Heart left ventricle (tissue), 16 donors: ENCODE data around the gene HIC2. TPM values are rescaled to one million over a fixed set of nuclear protein-coding genes. Genes with fewer than 3 reads are reported as not detected.
"Not testable (repeated sequence)": the region's sequence is repeated elsewhere in the genome, so short reads cannot be mapped to it uniquely, and the experiment has no call there.

Source experiments
- ATAC-seq, 4 donors: fragments of 200-7000 bp; cut with Tn5 transposase; one replicate each; pipeline ENCODE4 v1.9.1; 2020 to 2022; ENCODE audit warnings: moderate library complexity in 4 of 4, mild to moderate bottlenecking in 3 of 4, moderate number of reproducible peaks in 1 of 4
- DNase-seq, 5 donors: peaks; one replicate each; pipeline ENCODE4 v3.0.0-alpha.2; 2020
- H3K27ac ChIP-seq, 12 donors: fragments of 200-600 bp; sonication (generic) in 4 of 12; one replicate each; pipeline versions ENCODE4 v1.5.0 to v1.8.0; 2016 to 2022; ENCODE audit warnings: mild to moderate bottlenecking in 2 of 12
- H3K27me3 ChIP-seq, 9 donors: fragments of 200-600 bp; sonication (generic) in 2 of 9; one replicate each; pipeline versions ENCODE4 v1.5.1 to v1.8.0; 2016 to 2022; ENCODE audit warnings: mild to moderate bottlenecking in 3 of 9
- H3K36me3 ChIP-seq, 9 donors: fragments of 200-600 bp; sonication (generic) in 2 of 9; one replicate each; pipeline versions ENCODE4 v1.5.0 to v1.8.0; 2018 to 2022; ENCODE audit warnings: mild to moderate bottlenecking in 2 of 9
- H3K4me1 ChIP-seq, 12 donors: fragments of 200-600 bp; sonication (generic) in 4 of 12; one replicate each; pipeline versions ENCODE4 v1.5.0 to v1.8.0; 2016 to 2022; ENCODE audit warnings: mild to moderate bottlenecking in 3 of 12
- H3K4me3 ChIP-seq, 12 donors: fragments of 200-600 bp; sonication (generic) in 4 of 12; one replicate each; pipeline versions ENCODE4 v1.5.0 to v1.8.0; 2017 to 2022; ENCODE audit warnings: mild to moderate bottlenecking in 9 of 12, moderate library complexity in 4 of 12
- H3K9me3 ChIP-seq, 12 donors: fragments of 200-600 bp; sonication (generic) in 4 of 12; one replicate each; pipeline versions ENCODE4 v1.5.0 to v1.8.0; 2016 to 2022; ENCODE audit warnings: mild to moderate bottlenecking in 1 of 12
- WGBS, 4 donors: extraction: QIAGEN DNeasy Blood & Tissue Kit in 2 of 4; methylation state at CpG; one replicate each; pipeline versions ENCODE4 v1.1.5 to v1.1.7; 2013 to 2018; 5-methylcytosine and 5-hydroxymethylcytosine counted together
- intact Hi-C, 10 donors: fragments of 100-400 bp; cut with DNase I; formaldehyde crosslinking; loops; one replicate each; pipeline versions ENCODE4 v1.11.1 to v1.14.2; 2022
- polyA plus RNA-seq, 2 donors: library from polyadenylated mRNA; stranded (reverse); fragments of 200-250 nt; gene quantifications; one replicate each; pipeline ENCODE4 v1.2.3, GENCODE V29; 2013
- total RNA-seq, 9 donors: library from RNA; depleted of rRNA in 2 of 9; stranded (reverse); fragments of >200 nt in 2 of 9; fragmentation: NEBNext Ultra II Directional in 3 of 9; extraction: Animal tissue kit (Norgen Biotek cat#: 25700) in 3 of 9; gene quantifications; one replicate each; pipeline versions ENCODE4 v1.1.0 to v1.2.4, GENCODE V29; 2016 to 2023
- donor health status: ischemic (EF 13 %, LVEDD 7.1; RV severe dilation, severe dysfunction).
- donor health status: healthy with polysubstance abuse.
- donor health status: DM: no; HTN: yes; CAD: no.
- donor health status: DM: no; HTN: no; CAD: no.
- donor health status: ischemic (EF 25% LVEDD 6.9; RV normal size, moderate dysfunction).
- donor health status: ischemic (EF 25% LVEDD 5.7; RV mildly dilated, moderate dysfunction).
- donor health status: healthy.
- donor health status: DM: yes; HTN: yes; CAD: no.
- donor health status: ischemic (EF 35%, LVEDD 5.7; RV mildly dilated, moderate dysfunction).
- donor health status: nonischemic (EF 11% LVEDD 7.7; RV severe dilation, severe dysfunction).
- donor health status: DM: yes; HTN: yes; CAD: no.
- donor health status: PGD.
- donor health status: ischemic (EF 29% LVEDD 5.4; RV normal size, mild dysfunction).
- donor health status: nonischemic (EF 23%, LVEDD 6.1; RV moderate dilation, normal function).

The HIC2 gene
- total and polyA plus RNA-seq, 11 donors, result 1.1 to 2.8 (median 1.9) TPM

DNA sequence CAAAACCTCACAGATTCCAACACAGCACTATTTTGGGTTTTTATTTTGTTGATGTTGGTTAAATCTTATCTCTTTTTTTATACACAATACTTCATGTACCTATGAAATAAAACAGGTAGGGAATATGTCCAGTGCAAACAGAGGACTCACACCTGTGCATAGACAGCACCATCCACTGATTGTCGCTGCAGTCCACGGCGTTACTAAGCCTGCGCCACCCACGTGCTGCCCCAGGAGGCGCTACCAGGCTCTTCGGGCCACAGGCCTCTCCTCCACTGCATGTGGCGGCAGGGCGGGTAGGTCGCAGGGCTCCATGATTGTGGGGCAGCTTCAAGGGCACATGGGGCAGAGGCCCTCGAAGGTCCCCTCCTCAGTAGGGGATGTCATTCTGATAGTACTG lies 55.8 kb downstream of the HIC2 start:
- intact Hi-C loops, DNase-seq, H3K27me3 ChIP-seq, ATAC-seq, H3K4me1 ChIP-seq, H3K27ac ChIP-seq, H3K36me3 ChIP-seq, H3K4me3 ChIP-seq, H3K9me3 ChIP-seq: not testable (repeated sequence)
- no CpG with 5 or more reads among the region's 11 CpGs for WGBS, 4 donors

DNA sequence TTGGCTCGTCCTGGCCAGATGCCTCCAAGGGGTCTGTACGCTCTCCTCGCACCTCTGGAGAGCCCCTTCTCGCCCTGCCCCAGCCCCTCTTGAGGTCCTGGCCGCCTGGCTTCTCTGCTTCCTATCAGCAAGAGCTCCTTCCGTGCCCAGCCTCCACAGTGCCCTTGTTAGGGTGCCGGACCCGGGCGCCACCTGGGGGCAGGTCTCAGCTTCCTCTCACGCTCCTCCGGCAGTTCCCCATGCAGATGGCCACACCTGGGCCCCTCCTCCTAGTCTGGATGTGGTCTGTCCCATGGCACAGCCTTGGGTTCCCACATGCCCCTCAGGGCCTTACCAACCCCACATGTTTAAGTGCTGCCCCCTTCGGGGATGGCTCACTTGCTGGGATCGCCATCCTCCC lies 56.5 kb downstream of the HIC2 start:
- intact Hi-C loops, H3K4me1 ChIP-seq, DNase-seq, H3K27me3 ChIP-seq, H3K27ac ChIP-seq, H3K36me3 ChIP-seq, H3K4me3 ChIP-seq, H3K9me3 ChIP-seq: not testable (repeated sequence)
- peak in 1 of 4 donors; percentile 10 for ATAC-seq
- 100% methylated on average over 2 of the region's 13 CpGs; no CpG with 5 or more reads in 3 of the 4 donors for WGBS, 4 donors

DNA sequence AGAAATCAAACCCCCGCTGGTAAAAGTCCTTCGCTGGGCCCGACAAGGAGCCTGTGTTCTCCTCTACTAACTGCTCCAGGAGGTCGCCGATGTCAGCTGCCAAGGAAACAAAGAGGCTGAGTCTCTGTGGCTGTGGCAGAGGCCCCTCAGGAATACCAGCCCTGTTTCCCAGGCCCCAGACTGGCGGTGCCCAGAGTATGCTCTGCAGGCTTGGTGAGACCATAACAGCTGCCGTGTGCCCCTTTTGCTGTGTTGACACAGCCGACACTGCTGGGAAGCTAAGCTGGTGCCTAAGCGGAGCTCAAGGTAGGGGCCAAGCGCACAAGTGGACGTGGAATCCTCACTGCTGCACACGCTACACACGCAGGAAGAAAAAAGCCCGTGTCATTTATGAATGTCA lies 66.9 kb downstream of the HIC2 start:
- H3K27ac ChIP-seq, H3K4me3 ChIP-seq, H3K36me3 ChIP-seq, H3K9me3 ChIP-seq, H3K27me3 ChIP-seq, ATAC-seq, DNase-seq, intact Hi-C loops, H3K4me1 ChIP-seq: not testable (repeated sequence)
- 91 to 96% (median 94%) methylated on average over 5 to 12 of the region's 14 CpGs; no CpG with 5 or more reads in 1 of the 4 donors for WGBS, 4 donors

DNA sequence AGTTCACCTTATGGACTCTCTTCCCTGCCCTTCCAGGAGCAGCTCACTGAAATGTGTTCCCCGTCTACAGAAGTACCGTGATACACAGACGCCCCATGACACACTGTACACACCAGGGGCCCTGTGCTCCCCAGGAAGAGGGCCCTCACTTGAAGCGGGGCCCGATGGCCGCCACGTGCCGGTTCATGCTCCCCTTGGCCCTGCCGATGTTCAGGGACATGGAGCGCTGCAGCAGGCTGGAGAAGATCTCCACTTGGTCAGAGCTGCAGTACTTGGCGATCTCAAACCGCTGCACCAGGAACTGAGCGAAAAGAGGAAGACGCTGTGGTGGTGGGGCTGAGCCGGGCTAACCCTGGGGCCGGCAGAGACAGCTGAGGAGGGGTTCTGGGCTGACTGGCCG lies 70.6 kb downstream of the HIC2 start:
- WGBS, 4 donors, result 81 to 98% methylated on average over 8 to 9 of the region's 17 CpGs; no CpG with 5 or more reads in 2 of the 4 donors
- H3K9me3 ChIP-seq, H3K27me3 ChIP-seq, ATAC-seq, DNase-seq, H3K36me3 ChIP-seq, H3K4me3 ChIP-seq, H3K27ac ChIP-seq, H3K4me1 ChIP-seq, intact Hi-C loops: not testable (repeated sequence)

DNA sequence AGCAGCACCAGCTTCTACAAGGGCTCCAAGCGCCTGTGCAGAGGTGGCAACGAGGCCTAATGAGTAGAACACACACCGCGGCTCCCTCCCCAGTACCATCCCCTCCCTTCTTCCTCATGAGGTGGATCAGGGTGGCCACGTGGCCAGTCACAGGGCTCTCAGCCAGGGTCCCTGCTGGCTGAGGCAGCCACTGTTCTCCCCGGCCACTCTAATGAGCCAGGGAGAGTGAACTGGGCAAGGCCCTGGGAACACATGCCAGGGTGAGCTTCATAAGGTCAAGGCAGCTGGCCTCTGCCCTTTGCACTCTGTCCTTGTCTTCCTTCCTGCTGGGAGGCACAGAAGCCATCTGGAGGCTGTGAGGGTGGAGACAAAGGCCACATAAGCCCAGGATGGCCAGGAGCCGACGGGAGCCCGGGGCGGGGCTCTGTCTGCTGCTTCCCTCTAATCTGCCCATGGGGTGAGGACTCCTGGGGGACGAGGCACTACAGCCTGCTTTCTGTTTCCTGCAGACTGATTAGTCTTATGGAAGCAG lies 72.0 kb downstream of the HIC2 start:
- H3K4me1 ChIP-seq, H3K4me3 ChIP-seq, ATAC-seq, H3K27me3 ChIP-seq, H3K36me3 ChIP-seq, DNase-seq, intact Hi-C loops, H3K9me3 ChIP-seq, H3K27ac ChIP-seq: not testable (repeated sequence)
- 35 to 60% (median 44%) methylated on average over 2 to 5 of the region's 11 CpGs; no CpG with 5 or more reads in 1 of the 4 donors for WGBS, 4 donors

DNA sequence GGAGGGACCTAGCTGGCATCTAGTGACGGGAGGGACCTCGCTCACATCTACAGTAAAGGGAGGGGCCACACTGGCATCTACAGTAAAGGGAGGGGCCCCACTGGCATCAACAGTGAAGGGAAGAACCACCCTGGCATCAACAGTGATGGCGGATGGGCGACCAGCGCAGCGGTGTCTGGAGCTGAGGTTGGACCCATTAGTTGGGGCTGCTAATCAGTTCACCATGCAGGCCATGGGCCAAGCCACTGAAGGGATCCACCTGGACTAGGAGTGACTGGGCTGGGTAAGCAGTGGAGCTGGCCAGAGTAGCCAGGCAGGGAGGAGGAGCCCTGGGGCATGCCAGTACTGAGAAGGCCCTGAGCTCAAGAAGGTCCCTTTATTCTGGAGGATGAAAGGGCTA lies 73.4 kb downstream of the HIC2 start:
- H3K9me3 ChIP-seq, intact Hi-C loops: not testable (repeated sequence)
- 88 to 100% (median 98%) methylated on average over 4 to 6 of the region's 6 CpGs; no CpG with 5 or more reads in 1 of the 4 donors for WGBS, 4 donors

DNA sequence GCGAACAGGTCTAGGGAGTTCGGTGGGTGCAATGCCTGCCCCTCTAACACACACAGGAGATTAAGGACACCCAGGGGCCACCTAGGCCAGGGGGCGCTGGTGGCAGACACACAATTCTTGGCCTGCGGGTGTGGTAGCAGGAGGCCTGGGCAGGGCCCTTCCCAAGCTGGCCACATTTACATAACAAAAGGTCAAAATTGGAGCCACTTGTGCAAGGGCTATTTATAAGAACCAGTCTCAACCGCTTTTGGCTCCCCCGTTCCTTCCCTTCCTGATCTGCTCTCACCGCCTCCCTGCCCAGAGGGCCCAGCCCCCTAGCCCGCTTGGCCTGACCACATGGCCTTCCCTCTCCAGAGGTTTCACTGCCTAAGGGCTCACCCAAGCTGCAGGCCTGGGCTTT lies 75.1 kb downstream of the HIC2 start:
- H3K4me3 ChIP-seq, DNase-seq, H3K4me1 ChIP-seq, H3K36me3 ChIP-seq, H3K9me3 ChIP-seq, intact Hi-C loops, H3K27ac ChIP-seq, H3K27me3 ChIP-seq: not testable (repeated sequence)
- peak; percentile 48 to 68 (median 56) for ATAC-seq
- WGBS, 4 donors, result 60% methylated on average over 1 of the region's 8 CpGs; no CpG with 5 or more reads in 3 of the 4 donors

More for the DNA sequence above, 73.4 kb downstream of the HIC2 start:
- not testable (repeated sequence) for DNase-seq, H3K4me1 ChIP-seq, H3K4me3 ChIP-seq, ATAC-seq, H3K27ac ChIP-seq, H3K36me3 ChIP-seq, H3K27me3 ChIP-seq

DNA sequence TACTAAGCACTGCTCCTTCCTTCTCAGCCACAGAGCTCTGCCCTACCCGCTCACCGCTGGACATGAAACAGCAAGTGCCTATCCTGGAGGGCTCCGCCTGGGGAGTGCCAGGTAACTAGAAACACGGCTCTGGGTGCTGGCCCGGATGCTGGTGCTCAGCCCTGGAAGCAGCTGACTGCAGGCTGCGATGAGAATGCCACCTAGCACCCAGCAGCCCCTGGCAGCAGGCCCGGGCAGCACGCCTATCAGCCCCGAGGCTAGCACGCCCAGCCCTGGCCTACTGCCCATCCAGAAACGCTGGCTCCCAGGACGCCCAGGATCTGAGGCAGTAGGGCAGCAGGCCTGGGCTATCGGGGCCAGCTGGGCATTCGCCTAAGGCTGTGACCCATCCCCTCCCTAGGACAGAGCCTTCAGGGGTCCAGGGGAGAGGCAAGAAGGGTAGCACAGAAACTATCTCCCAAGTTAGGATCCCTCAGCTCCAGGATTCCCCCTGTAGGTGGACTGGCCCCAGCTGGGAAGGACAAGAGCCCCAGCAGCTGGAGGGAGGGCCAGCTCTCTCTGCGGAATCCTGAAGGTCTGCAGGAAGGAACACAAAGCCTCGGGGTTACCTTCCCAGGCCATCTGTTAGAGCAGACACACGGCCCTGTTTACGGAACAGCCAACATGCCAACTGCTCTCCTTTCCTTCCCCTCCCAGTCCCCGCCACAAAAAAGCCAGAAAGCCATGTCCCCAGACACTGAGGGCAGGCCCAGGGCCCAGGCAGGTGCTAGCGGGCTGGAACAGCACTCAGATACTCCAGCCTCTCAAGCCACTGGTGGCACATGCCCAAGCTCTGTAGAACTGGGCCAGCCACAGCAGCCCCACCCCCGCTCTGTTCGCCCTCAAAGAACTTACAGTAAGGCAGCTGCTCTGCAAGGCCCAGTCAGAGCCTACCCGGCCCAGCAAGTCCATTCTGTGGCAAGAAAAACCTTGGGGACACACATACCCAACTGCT lies 76.9 kb downstream of the HIC2 start:
- H3K4me3 ChIP-seq, H3K27me3 ChIP-seq, H3K36me3 ChIP-seq, intact Hi-C loops, DNase-seq, H3K27ac ChIP-seq, H3K4me1 ChIP-seq, H3K9me3 ChIP-seq: not testable (repeated sequence)
- no CpG with 5 or more reads among the region's 23 CpGs for WGBS, 4 donors
- peak; percentile 82 to 87 (median 84) for ATAC-seq

DNA sequence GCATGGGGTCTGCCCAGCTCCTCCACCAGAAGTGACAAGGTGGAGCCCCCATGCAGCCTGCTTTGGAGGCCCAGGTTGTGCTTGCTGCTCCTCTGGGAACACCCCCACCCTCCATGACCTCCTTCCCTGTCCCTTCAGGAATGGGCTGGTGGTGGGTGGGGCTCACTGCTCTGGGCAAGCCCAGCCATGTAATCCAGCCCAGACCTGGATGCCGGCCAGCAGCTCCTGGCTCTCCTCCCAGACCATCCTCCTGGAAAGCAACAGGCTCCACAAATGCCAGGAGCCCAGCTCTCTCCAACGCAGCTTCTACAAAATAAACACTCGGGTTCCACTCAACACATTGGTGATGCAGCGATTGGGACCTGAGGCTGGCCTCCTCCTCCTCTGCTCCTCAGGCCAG lies 80.8 kb downstream of the HIC2 start:
- intact Hi-C loops, H3K4me3 ChIP-seq, H3K9me3 ChIP-seq, H3K27me3 ChIP-seq, H3K36me3 ChIP-seq, H3K27ac ChIP-seq, H3K4me1 ChIP-seq, DNase-seq: not testable (repeated sequence)
- no CpG with 5 or more reads among the region's 4 CpGs for WGBS, 4 donors
- peak; percentile 83 to 87 (median 84) for ATAC-seq

DNA sequence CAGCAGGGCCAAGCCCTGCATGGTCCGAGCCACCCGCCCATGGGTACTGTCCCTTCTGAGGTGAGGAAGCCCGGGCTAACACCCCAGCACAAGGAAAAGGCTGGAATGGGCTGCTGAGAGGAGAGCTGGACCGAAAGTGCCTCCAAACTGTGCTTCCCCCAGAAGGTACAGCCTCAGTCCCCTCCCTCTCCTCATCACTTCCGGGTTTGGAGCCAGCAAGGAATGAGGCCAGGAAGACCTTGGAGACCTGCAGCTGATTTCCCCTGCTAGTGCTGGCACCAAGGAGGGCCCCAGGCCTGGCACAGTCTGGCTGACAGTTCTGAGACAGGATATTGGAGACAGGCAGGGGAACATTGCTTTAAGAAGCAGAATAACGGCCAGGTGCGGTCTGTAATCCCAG lies 81.3 kb downstream of the HIC2 start:
- intact Hi-C loops, H3K27ac ChIP-seq, H3K27me3 ChIP-seq, H3K4me1 ChIP-seq, ATAC-seq, H3K9me3 ChIP-seq, H3K36me3 ChIP-seq, H3K4me3 ChIP-seq, DNase-seq: not testable (repeated sequence)
- WGBS, 4 donors, result no CpG with 5 or more reads among the region's 7 CpGs
